Panc1 (cell line): Measurements from ENCODE around the gene NFKB1. TPM values are rescaled to one million over a fixed set of nuclear protein-coding genes. Genes with fewer than 3 reads are reported as not detected.
A peak's percentile ranks its signal among the peaks of the same experiment; 100 is the strongest.

Experiments used
- ATAC-seq: fragments of 200-7000 bp; cut with Tn5 transposase; 2 replicates; pipeline ENCODE4 v1.9.1; 2020; ENCODE audit warnings: mild to moderate bottlenecking, moderate library complexity
- BruUV-seq: library from RNA; stranded (reverse); fragments of 400-500 nt; replicated peaks from 2 replicates; lab custom pipeline; 2021; lab: Mats Ljungman, UMichigan
- CTCF ChIA-PET: fragments of 300-600 bp; sonication (Branson Sonifier 250); formaldehyde crosslinking; loops from one replicate; lab custom pipeline; 2022; ENCODE audit warnings: antibody characterized with exemption; lab: Charles Lee
- POLR2A ChIA-PET: fragments of 300-600 bp; sonication (Branson Sonifier 250); formaldehyde crosslinking; loops from one replicate; lab custom pipeline; 2022; ENCODE audit warnings: antibody characterized with exemption; lab: Charles Lee
- DNase-seq: peaks from one replicate; pipeline ENCODE4 v3.0.0-alpha.2; 2010; ENCODE audit warnings: low read depth, low spot score
- H3K27ac ChIP-seq: 2 replicates; pipeline ENCODE4 v1.5.1; 2011; ENCODE audit warnings: mild to moderate bottlenecking, low read length, inconsistent platforms
- H3K27me3 ChIP-seq: fragments of 200-500 bp; sonication (Bioruptor generic); 2 replicates; pipeline ENCODE4 v1.6.0; 2014; ENCODE audit warnings: low read length, inconsistent platforms; ENCODE audit not compliant: control insufficient read depth, insufficient read depth
- H3K36me3 ChIP-seq: fragments of 200-500 bp; sonication (Bioruptor generic); 2 replicates; pipeline ENCODE4 v1.5.1; 2014; ENCODE audit warnings: inconsistent platforms, mild to moderate bottlenecking, low read length, moderate library complexity; ENCODE audit not compliant: control insufficient read depth, insufficient read depth
- H3K4me1 ChIP-seq: 2 replicates; pipeline ENCODE4 v1.5.1; 2011; ENCODE audit warnings: inconsistent platforms, mild to moderate bottlenecking, low read length, moderate library complexity; ENCODE audit not compliant: control insufficient read depth, insufficient read depth
- H3K4me3 ChIP-seq, 2 experiments: 2 replicates each; pipeline ENCODE4 v1.5.1; 2011 to 2012; ENCODE audit warnings: low read depth in 2 of 2, low read length in 2 of 2, mild to moderate bottlenecking in 2 of 2, inconsistent platforms in 1 of 2, moderate library complexity in 1 of 2
- H3K9me3 ChIP-seq: fragments of 200-500 bp; sonication (Bioruptor generic); 2 replicates; pipeline ENCODE4 v1.5.1; 2014; ENCODE audit warnings: low read depth, mild to moderate bottlenecking, inconsistent platforms, low read length, moderate library complexity; ENCODE audit not compliant: control insufficient read depth, insufficient read depth
- CTCF ChIP-seq: fragments of 450-650 bp; IDR thresholded peaks from 2 replicates; pipeline ENCODE4 v1.5.1; 2017; ENCODE audit warnings: mild to moderate bottlenecking
- POLR2AphosphoS5 ChIP-seq: IDR thresholded peaks from 2 replicates; pipeline ENCODE4 v1.6.1; 2012; ENCODE audit warnings: mild to moderate bottlenecking, low read depth, low read length, moderate library complexity
- REST ChIP-seq, 2 experiments: IDR thresholded peaks; 2 replicates each; pipeline ENCODE4 v1.6.1; 2011 to 2012; ENCODE audit warnings: low read depth in 2 of 2, control low read depth in 1 of 2, low read length in 1 of 2, mild to moderate bottlenecking in 1 of 2, moderate library complexity in 1 of 2; ENCODE audit not compliant: insufficient read depth in 1 of 2
- SIN3A ChIP-seq: IDR thresholded peaks from 2 replicates; pipeline ENCODE4 v1.6.1; 2012; ENCODE audit warnings: low read depth, mild to moderate bottlenecking, low read length, moderate library complexity, borderline replicate concordance; ENCODE audit not compliant: insufficient read depth
- TCF7L2 ChIP-seq: IDR thresholded peaks from 2 replicates; pipeline ENCODE4 v1.6.1; 2011; ENCODE audit warnings: mild to moderate bottlenecking, low read depth, low read length, inconsistent platforms
- in situ Hi-C: cut with HindIII; loops from 2 replicates; pipeline ENCODE4 v1.10.0; 2016; ENCODE audit warnings: low sequenced_read_pairs, low pct_unique_long_range_greater_than_20kb
- intact Hi-C: fragments of 100-400 bp; cut with micrococcal nuclease; formaldehyde crosslinking; loops from one replicate; pipeline ENCODE4 v1.10.0; 2022; ENCODE audit not compliant: unreplicated experiment
- total RNA-seq: library from RNA; stranded (reverse); gene quantifications from one replicate; pipeline ENCODE4 v1.2.1, GENCODE V29; 2021; ENCODE audit not compliant: unreplicated experiment

NFKB1 gene
- total RNA-seq, 1 experiment from 2014 or later: 29.0 TPM

DNA sequence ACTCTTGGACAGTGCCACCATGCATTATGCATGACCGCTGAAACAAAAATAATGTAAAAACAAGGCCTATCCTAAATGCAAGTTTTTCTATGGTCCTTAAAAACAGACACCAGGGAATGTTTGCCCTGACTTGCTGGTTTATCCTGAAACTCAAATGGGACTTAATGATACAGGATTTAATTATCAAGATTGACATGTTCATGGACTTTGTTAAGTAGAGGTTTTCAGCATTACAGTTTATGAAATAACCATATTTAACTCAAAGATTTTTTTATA, 1.3 kb downstream of the NFKB1 start:
- H3K36me3 ChIP-seq: no peaks in the 10 kb centered on the region
- peak overlapping the region; percentile 86 for H3K27ac ChIP-seq
- H3K9me3 ChIP-seq: no peaks in the 10 kb centered on the region
- peaks cover 20% of the 10 kb centered on the region for H3K4me1 ChIP-seq
- no peaks in the 10 kb centered on the region for H3K27me3 ChIP-seq
- intact Hi-C loops (no loop called here), in situ Hi-C loops (no loop called here)
- TSS peak; percentile 69 for BruUV-seq
- ATAC-seq (no peak), DNase-seq (no peak)
- CTCF ChIA-PET: no interaction called here
- TF ChIP-seq SIN3A: no peak
- H3K4me3 ChIP-seq: peak overlapping the region; percentile 79 to 92
- POLR2A ChIA-PET: no interaction called here

GRCh38 chr4:102503301-102503746, 2.2 kb downstream of the NFKB1 start:
- CTCF ChIA-PET: no interaction called here

GRCh38 chr4:102503831-102504786, 3.0 kb downstream of the NFKB1 start:
- Histone ChIP-seq H3K4me1 (peaks cover 20% of the 10 kb centered on the region), H3K36me3 (no peaks in the 10 kb centered on the region), H3K27me3 (no peaks in the 10 kb centered on the region), H3K4me3 (peak overlapping the region; percentile 27 to 79; a peak in 3 of 4 replicates), H3K9me3 (no peaks in the 10 kb centered on the region), H3K27ac (peak overlapping the region; percentile 86)
- ATAC-seq (no peak), DNase-seq (no peak)
- intact Hi-C loops (no loop called here), in situ Hi-C loops (no loop called here)
- TF ChIP-seq POLR2AphosphoS5 (no peak), TCF7L2 (no peak), CTCF (no peak), SIN3A (no peak), REST (IDR thresholded peaks at IDR 0.05; ENCODE audit: insufficient read depth in 1 of 2, low read depth in 2 of 2, low read length in 1 of 2) (no peak)
- ChIA-PET CTCF (no interaction called here), POLR2A (no interaction called here)
- no TSS peak for BruUV-seq

More at GRCh38 chr4:102503301-102503746, 2.2 kb downstream of the NFKB1 start:
- Histone ChIP-seq H3K27ac (peak overlapping the region; percentile 86), H3K4me3 (peak overlapping the region; percentile 79 to 92), H3K36me3 (no peaks in the 10 kb centered on the region), H3K9me3 (no peaks in the 10 kb centered on the region), H3K4me1 (peaks cover 20% of the 10 kb centered on the region), H3K27me3 (no peaks in the 10 kb centered on the region)
- intact Hi-C loops: no loop called here
- in situ Hi-C loops: no loop called here
- POLR2A ChIA-PET: no interaction called here
- DNase-seq (no peak), ATAC-seq (no peak)
- no TSS peak for BruUV-seq
- TF ChIP-seq POLR2AphosphoS5 (no peak), TCF7L2 (0 out of 2 replicates have a peak, but pooled peaks have one; percentile 50)
